ENCODE measurements around the gene RYR2. TPM values are rescaled to one million over a fixed set of nuclear protein-coding genes. Genes with fewer than 3 reads are reported as not detected.
"Not testable (repeated sequence)": the region's sequence is repeated elsewhere in the genome, so short reads cannot be mapped to it uniquely, and the experiment has no call there.

Gene RYR2
- polyA plus RNA-seq, 1 of the 3 experiments (the other 2 are of a cell fraction) = under 0.01 TPM

GRCh38 chr1:237269938-237270337 is 228.0 kb downstream of the RYR2 start:
- H3K36me3 ChIP-seq (replicated peaks in 1 of 2; ENCODE audit: control insufficient read depth in 1 of 2, insufficient read depth in 2 of 2, low read length in 1 of 2) = no peaks in the 10 kb centered on the region
- H3K27me3 ChIP-seq (ENCODE audit: insufficient read depth) = no peaks in the 10 kb centered on the region
- H3K4me1 ChIP-seq (ENCODE audit: control insufficient read depth in 1 of 2, insufficient read depth in 2 of 2, low read depth in 1 of 2, low read length in 1 of 2) = peaks cover 0 to 2% of the 10 kb centered on the region in 2 experiments; a peak in 1 of 4 replicates
- no peak for DNase-seq
- peaks cover 6% of the 10 kb centered on the region; the same call in 1 of the 2 replicates for H3K9me3 ChIP-seq
- H4K20me1 ChIP-seq (ENCODE audit: insufficient read depth) = no peaks in the 10 kb centered on the region
- ChIA-PET CTCF (no interaction called here), POLR2A (no interaction called here)
- H3K4me2 ChIP-seq = no peak overlapping the region
- H3K9me2 ChIP-seq = no peaks in the 10 kb centered on the region
- no peak overlapping the region for H3K4me3 ChIP-seq (ENCODE audit: low read depth in 2 of 2, low read length in 1 of 2)
- no peaks in the 10 kb centered on the region for H3K79me2 ChIP-seq (ENCODE audit: insufficient read depth)
- TF ChIP-seq POLR2AphosphoS5 (IDR thresholded peaks at IDR 0.05; ENCODE audit: low read depth, low read length) (no peak), MEF2A (IDR thresholded peaks at IDR 0.05; ENCODE audit: borderline replicate concordance, low read depth) (no peak), RFX5 (IDR thresholded peaks at IDR 0.05; ENCODE audit: low read length) (no peak)
- no peak overlapping the region for H3K9ac ChIP-seq
- no peak overlapping the region for H2AFZ ChIP-seq (ENCODE audit: low read depth)
- WGBS (ENCODE audit: low lambda C conversion rate) = 32% methylated on average over 4 of the region's 4 CpGs
- no peaks in the 10 kb centered on the region for H3F3A ChIP-seq (replicated peaks; ENCODE audit: insufficient read depth)
- no peak overlapping the region for H3K27ac ChIP-seq (ENCODE audit: low read depth in 2 of 2, low read length in 1 of 2)

DNA sequence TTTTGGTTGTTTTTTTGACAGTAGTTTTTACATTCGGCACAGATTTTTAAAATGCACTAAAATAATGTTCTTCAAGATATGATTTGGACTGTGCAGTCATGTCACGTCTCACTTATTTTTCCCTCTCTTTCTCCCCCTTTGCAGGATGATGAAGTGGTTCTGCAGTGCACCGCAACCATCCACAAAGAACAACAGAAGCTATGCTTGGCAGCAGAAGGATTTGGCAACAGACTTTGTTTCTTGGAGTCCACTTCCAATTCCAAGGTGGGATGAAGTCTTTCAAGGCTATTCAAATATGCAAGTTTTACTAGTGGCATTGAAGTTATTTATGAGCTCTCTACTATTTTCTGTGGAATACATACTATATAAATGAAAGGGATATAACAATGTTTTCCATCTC is 228.4 kb downstream of the RYR2 start:
- Histone ChIP-seq H4K20me1 (ENCODE audit: insufficient read depth) (no peaks in the 10 kb centered on the region), H3K4me1 (ENCODE audit: control insufficient read depth in 1 of 2, insufficient read depth in 2 of 2, low read depth in 1 of 2, low read length in 1 of 2) (peaks cover 0 to 2% of the 10 kb centered on the region in 2 experiments; a peak in 1 of 4 replicates), H3K27ac (ENCODE audit: low read depth in 2 of 2, low read length in 1 of 2) (no peak overlapping the region), H3K27me3 (ENCODE audit: insufficient read depth) (no peaks in the 10 kb centered on the region), H2AFZ (ENCODE audit: low read depth) (no peak overlapping the region), H3F3A (replicated peaks; ENCODE audit: insufficient read depth) (no peaks in the 10 kb centered on the region), H3K36me3 (replicated peaks in 1 of 2; ENCODE audit: control insufficient read depth in 1 of 2, insufficient read depth in 2 of 2, low read length in 1 of 2) (no peaks in the 10 kb centered on the region), H3K9ac (no peak overlapping the region), H3K4me3 (ENCODE audit: low read depth in 2 of 2, low read length in 1 of 2) (no peak overlapping the region), H3K79me2 (ENCODE audit: insufficient read depth) (no peaks in the 10 kb centered on the region), H3K9me2 (no peaks in the 10 kb centered on the region), H3K4me2 (no peak overlapping the region), H3K9me3 (peaks cover 6% of the 10 kb centered on the region; the same call in 1 of the 2 replicates)
- DNase-seq = no peak
- POLR2A ChIA-PET = no interaction called here
- WGBS (ENCODE audit: low lambda C conversion rate) = 48% methylated on average over 3 of the region's 3 CpGs
- TF ChIP-seq POLR2AphosphoS5 (IDR thresholded peaks at IDR 0.05; ENCODE audit: low read depth, low read length) (no peak), MEF2A (IDR thresholded peaks at IDR 0.05; ENCODE audit: borderline replicate concordance, low read depth) (no peak), EP300 (IDR thresholded peaks at IDR 0.05; ENCODE audit: borderline replicate concordance in 1 of 2, low read depth in 1 of 2, low read length in 1 of 2) (no peak), ZBTB33 (IDR thresholded peaks at IDR 0.05; ENCODE audit: borderline replicate concordance, low read depth) (no peak), TEAD4 (IDR thresholded peaks at IDR 0.05; ENCODE audit: borderline replicate concordance, insufficient read depth) (no peak), EZH2phosphoT487 (IDR thresholded peaks at IDR 0.05; ENCODE audit: borderline replicate concordance, low read depth) (no peak), GABPA (IDR thresholded peaks at IDR 0.05; ENCODE audit: low read depth) (no peak), FOSL2 (IDR thresholded peaks at IDR 0.05; ENCODE audit: borderline replicate concordance, low read depth) (no peak)
- CTCF ChIA-PET = no interaction called here

DNA sequence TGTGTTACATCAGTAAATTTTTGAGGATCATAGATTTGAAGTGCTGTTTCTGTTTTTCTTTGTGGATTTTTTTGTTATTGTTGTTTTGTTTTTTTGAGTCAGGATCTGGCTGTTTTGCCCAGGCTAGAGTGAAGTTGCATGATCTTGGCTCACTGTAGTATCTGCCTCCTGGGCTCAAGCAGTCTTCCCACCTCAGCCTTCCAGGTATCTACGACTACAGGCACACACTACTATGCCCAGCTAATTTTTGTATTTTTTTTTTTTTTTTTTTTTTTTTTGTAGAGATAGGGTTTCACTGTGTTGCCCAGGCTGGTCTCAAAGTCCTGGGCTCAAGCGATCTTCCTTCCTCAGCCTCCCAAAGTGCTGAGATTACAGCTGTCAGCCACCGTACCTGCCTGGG is 236.0 kb downstream of the RYR2 start:
- not testable (repeated sequence) for DNase-seq; H3F3A ChIP-seq (replicated peaks; ENCODE audit: insufficient read depth)
- WGBS (ENCODE audit: low lambda C conversion rate) = 30% methylated on average over 3 of the region's 3 CpGs

More for the DNA sequence above, 236.0 kb downstream of the RYR2 start:
- H3K9me2 ChIP-seq; H3K4me2 ChIP-seq; H3K9ac ChIP-seq; H3K27ac ChIP-seq (ENCODE audit: low read depth in 2 of 2, low read length in 1 of 2); H3K79me2 ChIP-seq (ENCODE audit: insufficient read depth); H3K9me3 ChIP-seq; H2AFZ ChIP-seq (ENCODE audit: low read depth); POLR2A ChIA-PET; H3K4me3 ChIP-seq (ENCODE audit: low read depth in 2 of 2, low read length in 1 of 2); H3K27me3 ChIP-seq (ENCODE audit: insufficient read depth); H4K20me1 ChIP-seq (ENCODE audit: insufficient read depth); H3K36me3 ChIP-seq (replicated peaks in 1 of 2; ENCODE audit: control insufficient read depth in 1 of 2, insufficient read depth in 2 of 2, low read length in 1 of 2): not testable (repeated sequence)
- H3K4me1 ChIP-seq (ENCODE audit: control insufficient read depth in 1 of 2, insufficient read depth in 2 of 2, low read depth in 1 of 2, low read length in 1 of 2) = peaks cover 0 to 12% of the 10 kb centered on the region in 2 experiments; a peak in 2 of 4 replicates
- CTCF ChIA-PET = interaction anchor here (1.4 kb wide), 1 partner anchor 11 kb away, joined by 3 read pairs; no protein-coding TSS in a partner anchor

Measured in SK-N-SH (cell line).